Activated T-helper 2 cell treated with anti-CD3 and anti-CD28 coated beads, Interferon-gamma antibody, Interleukin-2, Interleukin-4, amounts not matched to agents 10 μg/mL and 5 μg/mL and 100 μg/mL, durations not matched to agents 14 hours and 24 hours and 36 hours (primary cell): Measurements from ENCODE around the gene CDH12. TPM values are rescaled to one million over a fixed set of nuclear protein-coding genes. Genes with fewer than 3 reads are reported as not detected.
"Not testable (repeated sequence)": the region's sequence is repeated elsewhere in the genome, so short reads cannot be mapped to it uniquely, and the experiment has no call there.

Experiments used
- DNase-seq: peaks from one replicate; pipeline ENCODE4 v3.0.0; 2021; ENCODE audit warnings: low spot score
- H3K27ac Mint-ChIP-seq: one replicate; pipeline ENCODE4 v1.8.0; 2021; ENCODE audit warnings: mixed read lengths
- H3K27me3 Mint-ChIP-seq: one replicate; pipeline ENCODE4 v1.8.0; 2021; ENCODE audit warnings: low read depth, mixed read lengths
- H3K36me3 Mint-ChIP-seq: one replicate; pipeline ENCODE4 v1.8.0; 2021; ENCODE audit warnings: low read depth, mixed read lengths
- H3K4me1 Mint-ChIP-seq: one replicate; pipeline ENCODE4 v1.8.0; 2021; ENCODE audit warnings: low read depth, mixed read lengths
- H3K4me3 Mint-ChIP-seq: one replicate; pipeline ENCODE4 v1.8.0; 2021; ENCODE audit warnings: low read depth, mild to moderate bottlenecking, moderate library complexity, mixed read lengths
- H3K9me3 Mint-ChIP-seq: one replicate; pipeline ENCODE4 v1.8.0; 2021; ENCODE audit warnings: mixed read lengths
- intact Hi-C: fragments of 100-400 bp; cut with micrococcal nuclease; formaldehyde crosslinking; loops from one replicate; pipeline ENCODE4 v1.15.1; 2023
- total RNA-seq: library from RNA; stranded (reverse); gene quantifications from 2 replicates; pipeline ENCODE4 v1.2.3, GENCODE V29; 2022

CDH12 gene
- total RNA-seq, 1 donor from 2014 or later: not detected

- intact Hi-C loops: no loop called here
- DNase-seq: no peak
- H3K4me1 Mint-ChIP-seq: no peaks in the 10 kb centered on the region
- no peaks in the 10 kb centered on the region for H3K27me3 Mint-ChIP-seq
- no peaks in the 10 kb centered on the region for H3K36me3 Mint-ChIP-seq
- H3K9me3 Mint-ChIP-seq: peaks cover 55% of the 10 kb centered on the region
- no peak overlapping the region for H3K4me3 Mint-ChIP-seq
- no peak overlapping the region for H3K27ac Mint-ChIP-seq
Measured at GRCh38 chr5:22044229-22044628, 808.9 kb downstream of the CDH12 start.

GRCh38 chr5:22036061-22036460 is 817.1 kb downstream of the CDH12 start:
- intact Hi-C loops: no loop called here
- Mint-ChIP-seq H3K4me3 (no peak overlapping the region), H3K9me3 (peaks cover 26% of the 10 kb centered on the region), H3K27ac (no peak overlapping the region), H3K4me1 (no peaks in the 10 kb centered on the region), H3K36me3 (no peaks in the 10 kb centered on the region), H3K27me3 (no peaks in the 10 kb centered on the region)
- no peak for DNase-seq

GRCh38 chr5:22033066-22033465 is 820.1 kb downstream of the CDH12 start:
- Mint-ChIP-seq H3K4me1 (no peaks in the 10 kb centered on the region), H3K36me3 (no peaks in the 10 kb centered on the region), H3K9me3 (peaks cover 18% of the 10 kb centered on the region), H3K27me3 (no peaks in the 10 kb centered on the region), H3K27ac (no peak overlapping the region), H3K4me3 (no peak overlapping the region)
- intact Hi-C loops: no loop called here
- no peak for DNase-seq

- peaks cover 43% of the 10 kb centered on the region for H3K9me3 Mint-ChIP-seq
- no peak overlapping the region for H3K27ac Mint-ChIP-seq
- DNase-seq: no peak
- no peak overlapping the region for H3K4me3 Mint-ChIP-seq
- no peaks in the 10 kb centered on the region for H3K27me3 Mint-ChIP-seq
- intact Hi-C loops: no loop called here
- H3K4me1 Mint-ChIP-seq: no peaks in the 10 kb centered on the region
- H3K36me3 Mint-ChIP-seq: no peaks in the 10 kb centered on the region
Measured at GRCh38 chr5:22023784-22024183, 829.4 kb downstream of the CDH12 start.

GRCh38 chr5:22012893-22013292 is 840.3 kb downstream of the CDH12 start:
- not testable (repeated sequence) for H3K27ac Mint-ChIP-seq

GRCh38 chr5:22010808-22011207 is 842.3 kb downstream of the CDH12 start:
- DNase-seq, H3K4me3 Mint-ChIP-seq, H3K4me1 Mint-ChIP-seq, H3K27ac Mint-ChIP-seq, H3K36me3 Mint-ChIP-seq, intact Hi-C loops, H3K27me3 Mint-ChIP-seq: not testable (repeated sequence)
- peaks cover 25% of the 10 kb centered on the region for H3K9me3 Mint-ChIP-seq

More at GRCh38 chr5:22012893-22013292, 840.3 kb downstream of the CDH12 start:
- H3K4me3 Mint-ChIP-seq, H3K27me3 Mint-ChIP-seq, DNase-seq, intact Hi-C loops, H3K4me1 Mint-ChIP-seq, H3K36me3 Mint-ChIP-seq: not testable (repeated sequence)
- peaks cover 28% of the 10 kb centered on the region for H3K9me3 Mint-ChIP-seq

- H3K36me3 Mint-ChIP-seq, H3K27ac Mint-ChIP-seq, H3K4me1 Mint-ChIP-seq, H3K27me3 Mint-ChIP-seq, intact Hi-C loops, H3K4me3 Mint-ChIP-seq, H3K9me3 Mint-ChIP-seq, DNase-seq: not testable (repeated sequence)
Measured at GRCh38 chr5:22001097-22001496, 852.0 kb downstream of the CDH12 start.

- intact Hi-C loops, H3K27ac Mint-ChIP-seq, H3K4me3 Mint-ChIP-seq, H3K36me3 Mint-ChIP-seq, H3K9me3 Mint-ChIP-seq, H3K27me3 Mint-ChIP-seq, H3K4me1 Mint-ChIP-seq, DNase-seq: not testable (repeated sequence)
Measured at GRCh38 chr5:21985799-21986198, 867.3 kb downstream of the CDH12 start.

- H3K36me3 Mint-ChIP-seq, intact Hi-C loops, DNase-seq, H3K27me3 Mint-ChIP-seq, H3K27ac Mint-ChIP-seq, H3K4me1 Mint-ChIP-seq, H3K4me3 Mint-ChIP-seq, H3K9me3 Mint-ChIP-seq: not testable (repeated sequence)
Measured at GRCh38 chr5:21951571-21951970, 901.6 kb downstream of the CDH12 start.

GRCh38 chr5:21931116-21931515 is 922.0 kb downstream of the CDH12 start:
- intact Hi-C loops: no loop called here
- no peak overlapping the region for H3K4me3 Mint-ChIP-seq
- no peaks in the 10 kb centered on the region for H3K36me3 Mint-ChIP-seq
- H3K4me1 Mint-ChIP-seq: no peaks in the 10 kb centered on the region
- H3K27me3 Mint-ChIP-seq: no peaks in the 10 kb centered on the region
- peaks cover 44% of the 10 kb centered on the region for H3K9me3 Mint-ChIP-seq
- DNase-seq: no peak
- H3K27ac Mint-ChIP-seq: no peak overlapping the region

GRCh38 chr5:21919414-21920022 is 933.6 kb downstream of the CDH12 start:
- no peak for DNase-seq
- intact Hi-C loops: no loop called here
- no peaks in the 10 kb centered on the region for H3K36me3 Mint-ChIP-seq
- H3K27ac Mint-ChIP-seq: no peak overlapping the region
- H3K4me1 Mint-ChIP-seq: no peaks in the 10 kb centered on the region
- no peak overlapping the region for H3K4me3 Mint-ChIP-seq
- peaks cover 4% of the 10 kb centered on the region for H3K9me3 Mint-ChIP-seq
- H3K27me3 Mint-ChIP-seq: no peaks in the 10 kb centered on the region

GRCh38 chr5:21918451-21918850 is 934.7 kb downstream of the CDH12 start:
- H3K4me1 Mint-ChIP-seq: no peaks in the 10 kb centered on the region
- H3K4me3 Mint-ChIP-seq: no peak overlapping the region
- intact Hi-C loops: no loop called here
- DNase-seq: no peak
- H3K36me3 Mint-ChIP-seq: no peaks in the 10 kb centered on the region
- H3K9me3 Mint-ChIP-seq: peaks cover 3% of the 10 kb centered on the region
- H3K27ac Mint-ChIP-seq: no peak overlapping the region
- H3K27me3 Mint-ChIP-seq: no peaks in the 10 kb centered on the region

- intact Hi-C loops: no loop called here
- Mint-ChIP-seq H3K27me3 (no peaks in the 10 kb centered on the region), H3K4me3 (no peak overlapping the region), H3K4me1 (no peaks in the 10 kb centered on the region), H3K9me3 (peaks cover 17% of the 10 kb centered on the region), H3K36me3 (no peaks in the 10 kb centered on the region), H3K27ac (no peak overlapping the region)
- no peak for DNase-seq
Measured at GRCh38 chr5:21910731-21911130, 942.4 kb downstream of the CDH12 start.
